Epithelial cell of proximal tubule (primary cell): ENCODE results near the gene NYAP2. TPM values are rescaled to one million over a fixed set of nuclear protein-coding genes. Genes with fewer than 3 reads are reported as not detected.

ENCODE experiments used
- DNase-seq: peaks from one replicate; pipeline ENCODE4 v3.0.0-alpha.2; 2011; ENCODE audit warnings: low read depth
- H3K4me3 ChIP-seq: 2 replicates; pipeline ENCODE4 v1.5.1; 2011; ENCODE audit warnings: low read depth, mild to moderate bottlenecking, low read length
- total RNA-seq: library from RNA; depleted of rRNA; stranded (reverse); fragments of >200 nt; gene quantifications from 2 replicates; pipeline ENCODE4 v1.2.3, GENCODE V29; 2015
- TF ChIP-seq, protein P1 (sequence below): conservative IDR thresholded peaks from 2 replicates; pipeline ENCODE4 v1.5.1; 2012; ENCODE audit warnings: low read depth, mild to moderate bottlenecking, low read length

The NYAP2 gene
- total RNA-seq, 1 donor from 2014 or later: not detected

DNA sequence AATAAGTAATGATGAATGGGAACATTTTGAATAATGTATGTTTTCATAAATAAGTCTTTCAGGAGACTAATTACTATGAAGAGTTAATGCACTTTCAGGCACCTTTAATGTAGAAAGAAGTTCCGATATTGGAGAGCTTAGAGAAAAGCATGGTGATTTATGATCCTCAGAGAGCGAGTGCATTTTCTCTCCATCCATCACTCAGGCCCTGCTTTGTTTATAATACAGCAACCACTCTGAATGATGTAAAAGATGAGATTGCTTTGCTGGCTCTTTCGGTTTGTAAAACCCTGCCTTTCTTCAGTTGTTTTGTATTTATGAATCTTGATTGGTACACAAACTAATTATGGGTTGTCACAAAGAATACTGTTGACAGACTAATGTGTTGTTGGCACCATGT is 132.0 kb downstream of the NYAP2 start:
- TF ChIP-seq, protein P1, sequence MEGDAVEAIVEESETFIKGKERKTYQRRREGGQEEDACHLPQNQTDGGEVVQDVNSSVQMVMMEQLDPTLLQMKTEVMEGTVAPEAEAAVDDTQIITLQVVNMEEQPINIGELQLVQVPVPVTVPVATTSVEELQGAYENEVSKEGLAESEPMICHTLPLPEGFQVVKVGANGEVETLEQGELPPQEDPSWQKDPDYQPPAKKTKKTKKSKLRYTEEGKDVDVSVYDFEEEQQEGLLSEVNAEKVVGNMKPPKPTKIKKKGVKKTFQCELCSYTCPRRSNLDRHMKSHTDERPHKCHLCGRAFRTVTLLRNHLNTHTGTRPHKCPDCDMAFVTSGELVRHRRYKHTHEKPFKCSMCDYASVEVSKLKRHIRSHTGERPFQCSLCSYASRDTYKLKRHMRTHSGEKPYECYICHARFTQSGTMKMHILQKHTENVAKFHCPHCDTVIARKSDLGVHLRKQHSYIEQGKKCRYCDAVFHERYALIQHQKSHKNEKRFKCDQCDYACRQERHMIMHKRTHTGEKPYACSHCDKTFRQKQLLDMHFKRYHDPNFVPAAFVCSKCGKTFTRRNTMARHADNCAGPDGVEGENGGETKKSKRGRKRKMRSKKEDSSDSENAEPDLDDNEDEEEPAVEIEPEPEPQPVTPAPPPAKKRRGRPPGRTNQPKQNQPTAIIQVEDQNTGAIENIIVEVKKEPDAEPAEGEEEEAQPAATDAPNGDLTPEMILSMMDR: no peak
- no peak overlapping the region for H3K4me3 ChIP-seq
- no peak for DNase-seq

DNA sequence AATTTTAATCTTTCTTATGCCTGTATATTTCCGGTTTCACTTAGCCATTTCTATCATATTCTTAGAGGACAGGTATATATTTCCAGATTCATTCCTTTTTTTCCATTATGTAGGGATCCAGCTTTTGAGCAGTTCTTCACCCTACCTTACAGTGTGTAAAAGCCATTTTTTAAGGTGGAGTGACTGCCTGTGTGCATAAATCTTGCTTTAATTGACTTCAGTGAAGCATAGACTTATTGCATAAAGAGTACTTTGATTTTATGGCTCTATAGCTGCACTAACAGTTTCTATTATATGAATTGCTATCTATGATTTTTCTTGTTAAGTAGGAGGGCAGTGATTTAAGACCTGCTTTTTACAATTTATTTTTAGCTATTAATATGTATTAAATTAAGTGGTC is 132.6 kb downstream of the NYAP2 start:
- DNase-seq: no peak
- H3K4me3 ChIP-seq: no peak overlapping the region
- TF ChIP-seq, protein P1: no peak

DNA sequence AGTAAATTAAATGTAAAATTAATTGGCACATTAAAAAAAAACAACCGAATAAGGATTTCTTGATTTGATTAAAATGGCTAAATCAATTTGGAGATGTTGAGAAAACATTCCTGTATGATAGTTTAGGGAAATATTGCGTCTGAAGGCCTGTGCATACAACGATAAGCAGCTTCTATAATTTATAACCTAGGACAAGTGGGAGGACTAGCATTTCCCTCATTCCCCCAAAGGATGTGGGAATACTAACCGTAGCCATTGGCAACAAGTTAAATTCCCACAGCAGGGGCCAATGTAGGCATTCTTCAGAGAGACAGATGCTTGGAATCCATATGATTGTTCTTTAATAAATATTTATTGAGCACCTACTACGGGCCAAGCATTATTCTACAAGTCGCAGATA is 134.5 kb downstream of the NYAP2 start:
- H3K4me3 ChIP-seq: no peak overlapping the region
- no peak for DNase-seq
- TF ChIP-seq, protein P1: no peak

DNA sequence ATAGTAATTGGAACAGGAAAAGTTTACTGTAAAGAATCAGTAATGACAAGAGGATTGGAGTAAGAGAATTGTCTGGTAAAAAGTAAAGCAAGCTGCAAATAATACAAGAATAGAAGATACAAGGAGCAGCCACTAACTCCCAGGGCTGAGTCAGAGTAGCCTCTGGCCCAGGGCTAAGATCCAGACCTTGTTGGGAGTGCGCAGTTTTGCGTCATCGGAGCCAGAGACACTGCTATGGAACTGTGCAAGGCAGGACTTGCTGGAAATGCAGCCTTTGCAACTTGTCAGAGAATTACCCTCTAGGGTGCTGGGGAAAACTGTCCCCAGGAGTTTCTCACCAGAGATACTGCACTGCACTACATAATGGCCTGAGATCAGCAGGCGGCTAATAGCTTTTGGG is 135.2 kb downstream of the NYAP2 start:
- DNase-seq: no peak
- TF ChIP-seq, protein P1: no peak

DNA sequence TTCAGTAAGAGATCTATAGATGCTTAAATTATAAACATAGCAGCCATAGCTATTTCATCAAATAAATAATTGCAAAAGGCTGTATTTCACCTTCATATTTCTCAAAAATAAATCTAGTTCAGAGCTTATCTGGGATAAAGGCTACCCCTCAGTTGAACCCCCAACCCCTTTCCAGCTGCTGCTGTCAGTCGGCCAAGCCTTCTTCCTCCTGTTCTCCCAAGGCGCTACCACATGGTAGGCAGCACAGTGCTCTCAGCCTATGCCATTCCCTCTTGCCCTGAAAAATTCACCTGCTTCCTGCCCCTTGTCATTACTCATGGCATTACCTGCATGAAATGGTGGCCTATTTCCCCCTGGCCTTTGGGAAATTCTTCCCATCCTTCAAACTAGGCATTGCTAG is 136.5 kb downstream of the NYAP2 start:
- no peak overlapping the region for H3K4me3 ChIP-seq
- DNase-seq: no peak
- TF ChIP-seq, protein P1: no peak

More for the DNA sequence above, 135.2 kb downstream of the NYAP2 start:
- no peak overlapping the region for H3K4me3 ChIP-seq

DNA sequence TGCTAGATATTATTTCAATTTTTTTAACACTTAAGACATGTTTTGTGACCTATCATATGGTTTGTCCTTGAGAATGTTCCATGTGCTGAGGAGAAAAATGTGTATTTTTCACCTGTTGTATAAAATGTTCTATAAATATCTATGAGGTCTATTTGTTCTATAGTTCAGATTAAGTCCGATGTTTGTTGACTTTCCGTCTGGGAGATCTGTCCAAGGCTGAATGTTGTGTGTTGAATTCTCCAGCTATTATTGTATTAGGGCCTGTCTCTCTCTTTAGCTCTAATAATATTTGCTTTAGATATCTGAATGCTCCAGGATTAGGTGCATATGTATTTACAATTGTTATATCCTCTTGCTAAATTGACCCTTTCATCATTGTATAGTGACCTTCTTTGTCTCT is 144.1 kb downstream of the NYAP2 start:
- TF ChIP-seq, protein P1: no peak
- DNase-seq: no peak
- H3K4me3 ChIP-seq: no peak overlapping the region

DNA sequence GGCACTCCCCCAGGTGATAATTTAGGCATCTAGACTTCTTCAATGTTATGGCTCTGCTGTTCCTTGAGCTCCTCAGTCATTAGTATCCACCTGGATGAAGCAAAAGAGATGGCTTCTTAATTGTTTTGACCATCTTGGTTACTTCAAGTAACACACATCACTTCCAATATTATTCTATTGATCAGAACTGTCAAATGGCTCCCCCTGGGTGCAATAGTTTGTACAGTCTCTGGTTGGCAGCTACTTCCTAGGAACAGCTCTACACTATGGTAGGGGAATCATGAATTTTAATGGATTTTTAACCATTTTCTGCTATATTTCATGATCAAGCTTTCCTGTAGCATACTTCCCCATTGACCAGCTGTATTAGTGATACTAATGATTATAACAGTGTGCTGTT is 157.0 kb downstream of the NYAP2 start:
- H3K4me3 ChIP-seq: no peak overlapping the region
- DNase-seq: no peak
- TF ChIP-seq, protein P1: peak; percentile 37
